Activated CD4-positive, alpha-beta T cell treated with anti-CD3 and anti-CD28 coated beads, Interleukin-2, amount 10 ng/mL, durations not matched to agents 7 days and 5 days (primary cell): ENCODE data around the gene SSBP3. TPM values are rescaled to one million over a fixed set of nuclear protein-coding genes. Genes with fewer than 3 reads are reported as not detected.
"Not testable (repeated sequence)": the region's sequence is repeated elsewhere in the genome, so short reads cannot be mapped to it uniquely, and the experiment has no call there.

Source experiments
- CTCF ChIA-PET: fragments of 350-600 bp; sonication (Branson Sonifier 250); formaldehyde crosslinking; loops from one replicate; lab custom pipeline; 2021; ENCODE audit warnings: antibody characterized with exemption; lab: Charles Lee
- POLR2A ChIA-PET: fragments of 350-600 bp; sonication (Branson Sonifier 250); formaldehyde crosslinking; loops from one replicate; lab custom pipeline; 2021; ENCODE audit warnings: antibody characterized with exemption; lab: Charles Lee
- DNase-seq: peaks from one replicate; pipeline ENCODE4 v3.0.0-alpha.2; 2020
- H3K27ac Mint-ChIP-seq: one replicate; pipeline ENCODE4 v1.8.0; 2021; ENCODE audit warnings: mild to moderate bottlenecking, moderate library complexity, mixed read lengths
- H3K27me3 Mint-ChIP-seq: one replicate; pipeline ENCODE4 v1.8.0; 2021; ENCODE audit warnings: mixed read lengths
- H3K36me3 Mint-ChIP-seq: one replicate; pipeline ENCODE4 v1.8.0; 2021; ENCODE audit warnings: low read depth, mixed read lengths
- H3K4me1 Mint-ChIP-seq: one replicate; pipeline ENCODE4 v1.8.0; 2021; ENCODE audit warnings: mixed read lengths
- H3K4me3 Mint-ChIP-seq: one replicate; pipeline ENCODE4 v1.8.0; 2021; ENCODE audit warnings: mild to moderate bottlenecking, moderate library complexity, mixed read lengths
- H3K9me3 Mint-ChIP-seq: one replicate; pipeline ENCODE4 v1.8.0; 2021; ENCODE audit warnings: mixed read lengths
- total RNA-seq, 2 experiments: library from RNA; stranded (reverse); gene quantifications; one replicate each; pipeline ENCODE4 v1.2.3, GENCODE V29; 2021

SSBP3 gene
- total RNA-seq, 2 experiments from 2014 or later = 93.4 to 127 TPM

DNA sequence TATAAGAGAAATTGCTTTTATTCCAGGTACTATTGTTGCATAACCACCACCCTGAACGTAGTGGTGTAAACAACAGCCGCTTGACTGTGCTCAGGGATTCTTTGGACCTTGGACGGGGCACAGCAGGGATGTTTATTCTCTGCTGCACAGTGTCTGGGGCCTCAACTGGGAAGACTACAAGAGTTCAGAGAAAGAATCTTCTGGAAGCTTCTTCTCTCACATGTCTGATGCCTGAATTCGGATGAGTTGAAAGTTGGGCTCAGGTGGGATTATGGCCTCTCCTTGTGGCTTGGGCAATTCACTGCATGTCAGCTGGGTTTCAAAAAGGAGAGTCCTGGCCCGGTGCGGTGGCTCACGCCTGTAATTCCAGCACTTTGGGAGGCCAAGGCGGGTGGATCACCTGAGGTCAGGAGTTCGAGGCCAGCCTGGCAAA is 19.0 kb upstream of the SSBP3 start:
- Mint-ChIP-seq H3K4me1 (no peaks in the 10 kb centered on the region), H3K27me3 (peaks cover 1% of the 10 kb centered on the region), H3K36me3 (no peaks in the 10 kb centered on the region), H3K4me3 (no peak overlapping the region), H3K9me3 (no peaks in the 10 kb centered on the region), H3K27ac (no peak overlapping the region)
- no peak for DNase-seq
- ChIA-PET CTCF (interaction anchor here (0.6 kb wide), 1 partner anchor 46 kb away, joined by 3 read pairs; no protein-coding TSS in a partner anchor), POLR2A (no interaction called here)

DNA sequence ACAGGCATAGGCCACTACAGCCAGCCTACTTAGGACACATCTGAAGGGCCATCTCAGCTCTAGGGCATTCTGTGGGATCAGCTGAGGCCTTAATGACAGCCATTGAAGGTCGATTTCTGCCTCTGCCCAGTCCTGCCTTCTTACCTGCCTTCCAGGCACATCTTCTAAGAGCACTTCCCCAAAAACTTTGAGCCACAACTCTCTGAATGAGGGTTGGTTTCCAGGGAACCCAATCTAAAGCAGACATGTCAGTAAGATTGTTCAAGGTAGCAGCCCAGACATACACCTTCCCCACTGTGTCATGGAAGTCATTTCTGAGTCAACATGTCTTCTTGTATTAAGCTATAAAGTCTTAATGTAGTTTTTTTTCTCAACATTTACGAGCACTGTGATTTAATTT is 18.2 kb upstream of the SSBP3 start:
- DNase-seq = no peak
- Mint-ChIP-seq H3K36me3 (no peaks in the 10 kb centered on the region), H3K27ac (no peak overlapping the region), H3K4me1 (no peaks in the 10 kb centered on the region), H3K27me3 (peaks cover 1% of the 10 kb centered on the region), H3K4me3 (no peak overlapping the region), H3K9me3 (no peaks in the 10 kb centered on the region)
- CTCF ChIA-PET = interaction anchor here (0.6 kb wide), 2 partner anchors 29 to 471 kb away, joined by 3 read pairs; no protein-coding TSS in a partner anchor
- POLR2A ChIA-PET = no interaction called here

DNA sequence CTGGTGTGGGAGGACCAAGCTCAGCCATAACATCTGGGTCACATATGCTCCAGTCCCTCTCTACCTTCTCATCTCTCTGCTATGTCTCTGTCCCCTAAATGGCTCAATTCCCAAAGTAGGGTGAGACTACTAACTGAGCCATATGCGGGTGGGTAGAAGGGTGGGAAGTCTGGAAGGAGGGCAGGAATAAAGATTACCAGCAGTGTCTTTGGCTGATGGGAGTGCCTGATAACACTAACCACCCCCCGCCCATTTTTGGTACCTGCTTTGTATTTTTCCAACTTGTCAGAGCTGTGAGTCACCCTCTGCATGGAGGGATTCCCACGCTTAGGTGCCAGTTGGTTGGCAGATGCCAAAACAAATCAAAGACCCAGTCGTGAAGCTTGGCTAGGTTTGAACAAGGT is 14.9 kb upstream of the SSBP3 start:
- peaks cover 10% of the 10 kb centered on the region for H3K27me3 Mint-ChIP-seq
- DNase-seq = no peak
- CTCF ChIA-PET = interaction anchor here (0.8 to 1.3 kb wide), 3 partner anchors 9 to 68 kb away, joined by 3 to 7 read pairs (median 3); no protein-coding TSS in a partner anchor

DNA sequence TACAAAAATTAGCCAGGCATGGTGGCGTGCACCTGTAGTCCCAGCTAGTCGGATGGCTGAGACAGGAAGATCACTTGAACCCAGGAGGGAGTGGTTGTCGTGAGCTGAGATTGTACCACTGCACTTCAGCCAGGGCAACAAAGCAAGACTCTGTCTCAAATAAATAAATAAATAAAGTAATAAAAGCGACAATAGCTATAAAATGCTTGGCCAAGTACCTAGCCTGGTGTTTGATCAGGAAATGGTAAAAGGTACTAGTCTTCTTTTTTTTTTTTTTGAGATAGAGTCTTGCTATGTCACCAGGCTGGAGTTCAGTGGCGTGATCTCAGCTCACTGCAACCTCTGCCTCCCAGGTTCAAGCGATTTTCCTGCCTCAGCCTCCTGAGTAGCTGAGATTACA is 12.4 kb upstream of the SSBP3 start:
- POLR2A ChIA-PET, H3K27ac Mint-ChIP-seq, DNase-seq, H3K4me3 Mint-ChIP-seq, H3K36me3 Mint-ChIP-seq, H3K9me3 Mint-ChIP-seq: not testable (repeated sequence)
- Mint-ChIP-seq H3K27me3 (peaks cover 15% of the 10 kb centered on the region), H3K4me1 (peaks cover 13% of the 10 kb centered on the region)
- CTCF ChIA-PET = interaction anchor here (0.6 to 1.3 kb wide), 3 partner anchors 24 to 470 kb away, joined by 3 read pairs; no protein-coding TSS in a partner anchor

More for the DNA sequence above, 14.9 kb upstream of the SSBP3 start:
- Mint-ChIP-seq H3K27ac (no peak overlapping the region), H3K36me3 (no peaks in the 10 kb centered on the region), H3K4me1 (peaks cover 5% of the 10 kb centered on the region), H3K4me3 (no peak overlapping the region), H3K9me3 (no peaks in the 10 kb centered on the region)
- POLR2A ChIA-PET = no interaction called here

DNA sequence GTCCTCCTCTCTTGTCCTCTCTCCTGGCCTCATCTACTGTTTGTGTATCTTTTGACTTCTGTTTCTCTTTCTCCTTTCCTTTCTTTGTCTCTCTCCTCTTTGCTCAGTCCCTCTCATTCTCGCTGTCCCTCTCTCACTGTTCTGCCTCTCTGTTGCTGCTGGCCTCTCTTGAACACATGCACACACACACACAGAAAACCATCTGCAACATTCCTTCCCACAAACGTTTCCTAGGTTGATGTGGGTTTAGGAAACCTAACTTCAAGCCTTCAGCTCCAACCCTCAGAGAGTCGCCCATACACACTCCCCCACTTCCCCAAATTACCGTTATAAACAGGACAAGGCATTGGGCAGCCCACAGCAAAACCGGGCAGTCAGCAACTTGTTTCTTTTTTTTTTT is 10.9 kb upstream of the SSBP3 start:
- peaks cover 25% of the 10 kb centered on the region for H3K4me1 Mint-ChIP-seq
- H3K36me3 Mint-ChIP-seq = peaks cover 2% of the 10 kb centered on the region
- H3K9me3 Mint-ChIP-seq = no peaks in the 10 kb centered on the region
- peaks cover 15% of the 10 kb centered on the region for H3K27me3 Mint-ChIP-seq
- POLR2A ChIA-PET = interaction anchor here (0.6 kb wide), 1 partner anchor 130 kb away, joined by 4 read pairs; no protein-coding TSS in a partner anchor
- CTCF ChIA-PET = interaction anchor here (0.6 to 1.7 kb wide), 4 partner anchors 10 to 72 kb away, joined by 3 to 5 read pairs (median 4); no protein-coding TSS in a partner anchor
- no peak for DNase-seq
- H3K4me3 Mint-ChIP-seq = no peak overlapping the region
- peak overlapping the region; percentile 33 for H3K27ac Mint-ChIP-seq

DNA sequence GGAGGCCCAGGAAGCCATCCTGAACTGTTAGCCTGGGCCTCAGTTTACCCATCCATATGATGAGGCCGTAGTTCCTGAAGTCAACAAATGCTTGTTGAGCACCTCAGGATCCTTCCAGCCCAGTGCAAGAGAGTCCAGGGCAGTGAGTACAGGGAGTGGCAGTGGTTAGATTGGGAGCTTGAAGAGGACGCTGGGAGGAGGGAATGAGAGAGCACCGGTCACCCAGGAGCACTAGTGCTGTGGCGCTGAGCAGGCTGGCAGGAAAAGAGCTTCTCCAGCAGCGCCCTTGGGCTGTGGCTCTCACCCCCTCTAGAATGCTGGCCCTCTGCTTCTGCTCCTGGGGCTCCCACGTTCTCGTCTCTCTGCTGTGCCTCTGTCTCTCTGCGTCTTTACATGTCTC is 10.2 kb upstream of the SSBP3 start:
- no peak overlapping the region for H3K4me3 Mint-ChIP-seq
- H3K27ac Mint-ChIP-seq = no peak overlapping the region
- H3K4me1 Mint-ChIP-seq = peaks cover 25% of the 10 kb centered on the region
- no peak for DNase-seq
- peaks cover 14% of the 10 kb centered on the region for H3K27me3 Mint-ChIP-seq
- H3K9me3 Mint-ChIP-seq = no peaks in the 10 kb centered on the region
- peaks cover 2% of the 10 kb centered on the region for H3K36me3 Mint-ChIP-seq
- CTCF ChIA-PET = interaction anchor here (0.9 to 1.7 kb wide), 3 partner anchors 9 to 72 kb away, joined by 3 to 5 read pairs (median 4); no protein-coding TSS in a partner anchor
- POLR2A ChIA-PET = no interaction called here

DNA sequence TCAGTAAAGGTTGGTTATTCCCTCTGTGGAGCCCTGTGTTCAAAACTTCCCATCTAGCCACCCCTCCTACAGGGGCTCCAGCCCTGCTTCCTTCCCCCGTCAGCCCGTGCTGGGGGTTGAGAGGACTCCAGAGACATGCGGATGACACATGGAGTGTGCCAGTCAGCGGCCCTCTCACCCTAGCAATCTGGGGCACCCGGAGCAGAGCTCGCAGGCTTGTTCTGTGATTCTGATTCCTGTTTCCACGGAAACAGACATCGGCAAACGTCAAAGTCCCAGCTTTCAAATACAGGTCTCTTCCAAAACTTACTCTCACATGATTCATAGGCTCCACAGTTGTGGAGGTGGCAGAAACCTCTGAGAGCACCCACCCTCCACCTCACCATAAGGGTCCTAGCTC is 9.8 kb upstream of the SSBP3 start:
- Mint-ChIP-seq H3K27ac (no peak overlapping the region), H3K4me1 (peaks cover 26% of the 10 kb centered on the region), H3K36me3 (peaks cover 2% of the 10 kb centered on the region), H3K4me3 (no peak overlapping the region), H3K9me3 (no peaks in the 10 kb centered on the region), H3K27me3 (peaks cover 13% of the 10 kb centered on the region)
- CTCF ChIA-PET = interaction anchor here (1.0 to 1.7 kb wide), 2 partner anchors 17 to 73 kb away, joined by 3 to 4 read pairs; no protein-coding TSS in a partner anchor
- POLR2A ChIA-PET = no interaction called here
- DNase-seq = no peak

DNA sequence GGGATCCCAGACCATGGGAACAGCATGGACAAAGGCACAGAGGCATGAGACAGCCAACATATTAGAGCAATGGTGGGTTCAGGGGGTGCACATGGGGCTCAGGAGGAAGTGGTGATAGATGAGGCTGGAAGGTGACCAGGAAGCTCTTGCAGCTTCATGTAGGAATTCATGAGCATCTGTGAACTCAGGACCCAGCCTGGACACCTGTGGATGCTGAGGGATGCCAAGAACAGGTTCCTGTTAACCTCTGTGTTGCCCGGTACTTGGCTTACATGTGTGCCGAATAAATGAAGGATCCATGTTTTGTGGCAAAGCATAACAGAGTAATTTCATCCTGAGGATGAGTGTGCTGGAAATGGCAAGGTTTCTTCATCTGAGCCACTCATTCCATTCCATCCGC is 9.3 kb upstream of the SSBP3 start:
- no peak overlapping the region for H3K27ac Mint-ChIP-seq
- CTCF ChIA-PET = interaction anchor here (1.0 to 1.7 kb wide), 3 partner anchors 16 to 74 kb away, joined by 3 to 5 read pairs (median 4); no protein-coding TSS in a partner anchor
- H3K4me1 Mint-ChIP-seq = peaks cover 31% of the 10 kb centered on the region
- no peak for DNase-seq
- H3K36me3 Mint-ChIP-seq = peaks cover 4% of the 10 kb centered on the region
- peaks cover 13% of the 10 kb centered on the region for H3K27me3 Mint-ChIP-seq
- POLR2A ChIA-PET = no interaction called here
- no peaks in the 10 kb centered on the region for H3K9me3 Mint-ChIP-seq
- no peak overlapping the region for H3K4me3 Mint-ChIP-seq

DNA sequence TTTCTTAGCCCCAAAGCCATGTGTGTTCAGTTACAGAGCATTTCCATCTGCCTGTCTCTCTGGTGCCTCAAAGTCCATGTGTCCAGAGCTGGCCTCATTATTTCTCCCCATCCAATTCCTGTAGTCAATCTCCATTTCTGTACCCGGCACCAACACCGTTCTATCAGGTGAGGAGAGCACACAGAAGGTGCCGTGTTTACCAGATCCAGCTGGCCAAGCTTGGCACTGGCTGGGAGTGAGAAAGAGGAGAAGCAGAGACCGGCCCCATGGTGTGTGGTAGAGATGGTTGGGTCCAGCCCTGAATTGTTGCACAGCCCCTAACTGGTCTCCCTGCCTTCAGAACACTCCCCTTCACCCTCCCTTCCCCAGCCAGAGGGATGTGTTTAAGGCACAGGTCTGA is 7.5 kb upstream of the SSBP3 start:
- no peak overlapping the region for H3K4me3 Mint-ChIP-seq
- ChIA-PET POLR2A (no interaction called here), CTCF (interaction anchor here (0.5 to 0.7 kb wide), 2 partner anchors 40 to 75 kb away, joined by 3 read pairs; no protein-coding TSS in a partner anchor)
- no peaks in the 10 kb centered on the region for H3K9me3 Mint-ChIP-seq
- peaks cover 5% of the 10 kb centered on the region for H3K36me3 Mint-ChIP-seq
- H3K27me3 Mint-ChIP-seq = peaks cover 13% of the 10 kb centered on the region
- H3K27ac Mint-ChIP-seq = peak overlapping the region; percentile 85
- DNase-seq = no peak
- H3K4me1 Mint-ChIP-seq = peaks cover 48% of the 10 kb centered on the region

DNA sequence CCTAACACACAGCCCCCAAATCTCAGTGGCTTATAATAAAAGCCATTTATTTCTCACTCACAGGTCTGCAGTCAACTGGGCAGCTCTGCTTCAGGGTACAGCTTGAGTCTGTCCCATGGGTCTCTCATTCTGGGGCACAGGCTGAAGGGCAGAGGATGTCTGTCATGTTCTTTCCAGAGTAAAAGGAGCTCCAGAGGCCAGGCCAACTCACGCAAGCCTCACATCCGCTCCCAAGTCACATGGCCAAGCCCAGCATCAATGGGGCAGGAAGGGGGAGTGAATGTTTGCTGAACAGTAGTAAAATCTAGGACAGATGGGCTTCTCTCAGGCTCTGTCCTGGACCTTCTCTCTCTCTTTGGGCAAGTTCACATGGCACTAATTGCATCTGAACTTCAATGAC is 7.1 kb upstream of the SSBP3 start:
- CTCF ChIA-PET = interaction anchor here (0.5 to 0.8 kb wide), 2 partner anchors 76 to 86 kb away, joined by 3 read pairs; no protein-coding TSS in a partner anchor

DNA sequence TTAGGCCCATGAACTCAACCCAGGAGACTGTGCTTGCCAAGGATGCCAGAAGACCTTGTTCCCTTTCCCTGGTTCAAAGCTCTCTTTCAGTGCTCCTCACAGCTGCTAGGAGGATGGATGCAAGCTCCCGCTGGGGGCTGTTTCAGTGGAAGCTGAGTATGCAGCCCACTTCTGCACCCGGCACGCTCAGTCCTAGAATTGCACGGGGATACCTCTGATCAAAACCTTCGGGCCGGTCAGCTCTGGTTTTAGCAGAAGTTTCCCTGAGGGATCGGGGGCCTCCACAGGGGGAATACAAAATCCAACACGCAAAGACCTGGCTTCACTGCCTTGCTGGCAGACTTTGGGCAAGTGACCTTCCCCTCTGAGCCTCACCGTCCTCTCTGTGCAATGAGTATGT is 4.2 kb upstream of the SSBP3 start:
- H3K36me3 Mint-ChIP-seq = peaks cover 5% of the 10 kb centered on the region

More for the DNA sequence above, 7.1 kb upstream of the SSBP3 start:
- peak; percentile 63 for DNase-seq
- Mint-ChIP-seq H3K27me3 (peaks cover 13% of the 10 kb centered on the region), H3K27ac (peak overlapping the region; percentile 85), H3K9me3 (no peaks in the 10 kb centered on the region), H3K4me3 (peak overlapping the region; percentile 65), H3K4me1 (peaks cover 53% of the 10 kb centered on the region), H3K36me3 (peaks cover 5% of the 10 kb centered on the region)
- POLR2A ChIA-PET = no interaction called here

DNA sequence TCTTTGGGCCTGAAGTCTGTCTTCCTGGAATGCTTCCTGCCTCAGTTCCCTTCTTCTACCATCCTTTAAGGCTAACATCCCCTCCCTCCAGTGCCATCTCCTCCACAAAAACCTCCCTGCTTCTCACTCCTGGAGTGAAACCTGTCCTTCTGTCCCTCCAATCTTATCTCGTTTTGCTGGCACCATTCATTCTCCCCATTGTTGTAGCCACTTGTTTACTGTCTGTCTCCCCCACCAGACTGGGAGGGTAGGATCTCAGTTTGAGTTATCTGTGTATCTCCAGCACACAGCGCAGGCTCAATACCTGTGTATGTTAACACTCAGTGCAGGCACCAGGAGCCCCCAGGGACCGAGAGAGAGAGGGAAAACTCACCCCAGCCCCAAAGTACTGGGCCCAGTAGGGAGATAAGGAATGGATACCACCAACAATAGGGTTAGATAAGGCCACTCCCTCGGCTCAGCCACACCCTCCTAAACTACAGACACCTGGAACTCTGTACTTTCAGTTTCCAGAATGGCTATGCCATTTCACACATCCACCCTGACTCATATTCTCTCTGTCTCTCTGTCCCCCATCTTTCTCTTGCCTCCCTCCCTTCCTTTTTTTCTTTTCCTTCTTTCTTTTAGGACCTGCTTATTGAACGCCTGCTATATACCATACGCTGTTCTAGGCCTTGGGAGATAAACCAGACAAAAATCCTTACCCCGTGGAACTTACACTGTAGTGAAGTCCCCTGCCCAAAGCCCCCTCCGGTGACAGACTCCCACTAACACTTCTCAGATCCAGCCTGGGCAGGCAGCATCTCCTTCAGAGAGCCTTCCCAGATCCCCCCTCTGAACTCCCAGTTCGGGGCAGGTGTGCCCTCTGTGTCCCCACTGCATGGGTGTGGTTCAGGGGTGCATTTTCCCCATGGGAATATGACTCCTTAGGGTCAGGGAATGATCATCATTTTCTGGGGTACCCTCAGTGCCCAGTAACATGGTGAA is 3.3 kb upstream of the SSBP3 start:
- H3K27me3 Mint-ChIP-seq = no peaks in the 10 kb centered on the region
- peaks cover 7% of the 10 kb centered on the region for H3K36me3 Mint-ChIP-seq
- POLR2A ChIA-PET = no interaction called here
- CTCF ChIA-PET = interaction anchor here (2.1 kb wide), 1 partner anchor 80 kb away, joined by 5 read pairs; no protein-coding TSS in a partner anchor
- no peaks in the 10 kb centered on the region for H3K9me3 Mint-ChIP-seq
- peak overlapping the region; percentile 43 for H3K4me3 Mint-ChIP-seq
- H3K27ac Mint-ChIP-seq = peak overlapping the region; percentile 90
- peak; percentile 60 for DNase-seq
- peaks cover 58% of the 10 kb centered on the region for H3K4me1 Mint-ChIP-seq

More for the DNA sequence above, 4.2 kb upstream of the SSBP3 start:
- ChIA-PET POLR2A (no interaction called here), CTCF (interaction anchor here (2.1 kb wide), 1 partner anchor 79 kb away, joined by 5 read pairs; no protein-coding TSS in a partner anchor)
- Mint-ChIP-seq H3K27me3 (peaks cover 3% of the 10 kb centered on the region), H3K4me1 (peaks cover 54% of the 10 kb centered on the region), H3K27ac (no peak overlapping the region), H3K4me3 (no peak overlapping the region), H3K9me3 (no peaks in the 10 kb centered on the region)
- DNase-seq = no peak
